Neural cell (in vitro differentiated cells): ENCODE results near the gene TMED9. TPM values are rescaled to one million over a fixed set of nuclear protein-coding genes. Genes with fewer than 3 reads are reported as not detected.

Experiments used
- H2AFZ ChIP-seq: fragments of 200-600, 300-800 bp; sonication (generic), shearing (Covaris generic); 2 replicates; pipeline ENCODE4 v1.6.0; 2014; ENCODE audit warnings: low read depth, mild to moderate bottlenecking, antibody characterized with exemption, low read length, moderate library complexity
- H3F3A ChIP-seq: fragments of 200-600 bp; shearing (Covaris generic); 2 replicates; pipeline ENCODE4 v1.6.1; 2016; ENCODE audit warnings: mild to moderate bottlenecking, moderate library complexity, mixed read lengths, antibody characterized with exemption, low read length; ENCODE audit not compliant: insufficient read depth, poor library complexity, severe bottlenecking
- H3K27ac ChIP-seq: fragments of 200-600, 300-800 bp; sonication (generic), shearing (Covaris generic); 2 replicates; pipeline ENCODE4 v1.5.1; 2014; ENCODE audit warnings: mild to moderate bottlenecking, low read length, moderate library complexity
- H3K27me3 ChIP-seq: fragments of 300-800, 200-600 bp; sonication (generic), shearing (Covaris generic); 2 replicates; pipeline ENCODE4 v1.6.0; 2014; ENCODE audit warnings: mild to moderate bottlenecking, low read depth, low read length, moderate library complexity; ENCODE audit not compliant: insufficient read depth
- H3K36me3 ChIP-seq: fragments of 300-800, 200-600 bp; sonication (generic), shearing (Covaris generic); 2 replicates; pipeline ENCODE4 v1.5.1; 2014; ENCODE audit warnings: mild to moderate bottlenecking, antibody characterized with exemption, low read length, moderate library complexity; ENCODE audit not compliant: insufficient read depth
- H3K4me2 ChIP-seq: fragments of 300-800, 200-600 bp; sonication (generic), shearing (Covaris generic); 2 replicates; pipeline ENCODE4 v1.6.0; 2014; ENCODE audit warnings: mild to moderate bottlenecking, low read length
- H3K4me3 ChIP-seq: fragments of 300-800, 200-600 bp; sonication (generic), shearing (Covaris generic); 2 replicates; pipeline ENCODE4 v1.5.1; 2014; ENCODE audit warnings: mild to moderate bottlenecking, low read length, moderate library complexity
- H3K79me2 ChIP-seq: fragments of 200-600 bp; shearing (Covaris generic); replicated peaks from 2 replicates; pipeline ENCODE4 v1.6.0; 2014; ENCODE audit warnings: mild to moderate bottlenecking, low read length, moderate library complexity; ENCODE audit not compliant: insufficient read depth
- H3K9ac ChIP-seq: fragments of 300-800, 200-600 bp; sonication (generic), shearing (Covaris generic); 2 replicates; pipeline ENCODE4 v1.6.1; 2016; ENCODE audit warnings: mild to moderate bottlenecking, low read length, mixed read lengths
- H3K9me2 ChIP-seq: fragments of 200-600 bp; shearing (Covaris generic); 2 replicates; pipeline ENCODE4 v1.6.1; 2016; ENCODE audit warnings: mild to moderate bottlenecking, low read length, mixed read lengths; ENCODE audit not compliant: insufficient read depth
- H3K9me3 ChIP-seq: fragments of 200-600, 300-800 bp; sonication (generic), shearing (Covaris generic); 2 replicates; pipeline ENCODE4 v1.6.1; 2016; ENCODE audit warnings: mild to moderate bottlenecking, mixed run types, low read length, moderate library complexity, mixed read lengths
- H4K20me1 ChIP-seq: fragments of 200-600 bp; shearing (Covaris generic); 2 replicates; pipeline ENCODE4 v1.6.1; 2016; ENCODE audit warnings: mild to moderate bottlenecking, mixed run types; ENCODE audit not compliant: insufficient read depth
- CTCF ChIP-seq: fragments of 450-650 bp; IDR thresholded peaks from 2 replicates; pipeline ENCODE4 v1.5.1; 2014; ENCODE audit warnings: antibody characterized with exemption, mild to moderate bottlenecking, moderate library complexity; ENCODE audit not compliant: poor library complexity, severe bottlenecking
- EP300 ChIP-seq: fragments of 450-650 bp; conservative IDR thresholded peaks from 2 replicates; pipeline ENCODE4 v1.6.1; 2014; ENCODE audit warnings: antibody characterized with exemption, mild to moderate bottlenecking, moderate library complexity; ENCODE audit not compliant: poor library complexity, severe bottlenecking
- EZH2 ChIP-seq: fragments of 200-600, 300-800 bp; shearing (Covaris generic), sonication (generic); IDR thresholded peaks from 2 replicates; pipeline ENCODE4 v1.6.1; 2014; ENCODE audit warnings: antibody characterized with exemption, low read length, borderline replicate concordance, mild to moderate bottlenecking; ENCODE audit not compliant: insufficient read depth, poor library complexity, severe bottlenecking
- MXI1 ChIP-seq: fragments of 450-650 bp; conservative IDR thresholded peaks from 2 replicates; pipeline ENCODE4 v1.6.1; 2014; ENCODE audit warnings: antibody characterized with exemption, mild to moderate bottlenecking; ENCODE audit not compliant: poor library complexity, severe bottlenecking
- POLR2AphosphoS5 ChIP-seq: IDR thresholded peaks from 2 replicates; pipeline ENCODE4 v1.6.1; 2012
- SMC3 ChIP-seq: fragments of 450-650 bp; conservative IDR thresholded peaks from 2 replicates; pipeline ENCODE4 v1.6.1; 2014; ENCODE audit warnings: antibody characterized with exemption, mild to moderate bottlenecking, moderate library complexity; ENCODE audit not compliant: poor library complexity
- TAF1 ChIP-seq: IDR thresholded peaks from 2 replicates; pipeline ENCODE4 v1.6.1; 2012; ENCODE audit warnings: low read depth
- polyA plus RNA-seq: library from polyadenylated mRNA; depleted of rRNA; stranded (reverse); fragments of >200 nt; gene quantifications from 2 replicates; pipeline ENCODE4 v1.2.3, GENCODE V29; 2014
- TF ChIP-seq, protein P1 (sequence below): IDR thresholded peaks from 2 replicates; pipeline ENCODE4 v1.6.1; 2012; ENCODE audit warnings: borderline replicate concordance

Gene TMED9
- polyA plus RNA-seq, 1 donor from 2014 or later, result 59.1 TPM

DNA sequence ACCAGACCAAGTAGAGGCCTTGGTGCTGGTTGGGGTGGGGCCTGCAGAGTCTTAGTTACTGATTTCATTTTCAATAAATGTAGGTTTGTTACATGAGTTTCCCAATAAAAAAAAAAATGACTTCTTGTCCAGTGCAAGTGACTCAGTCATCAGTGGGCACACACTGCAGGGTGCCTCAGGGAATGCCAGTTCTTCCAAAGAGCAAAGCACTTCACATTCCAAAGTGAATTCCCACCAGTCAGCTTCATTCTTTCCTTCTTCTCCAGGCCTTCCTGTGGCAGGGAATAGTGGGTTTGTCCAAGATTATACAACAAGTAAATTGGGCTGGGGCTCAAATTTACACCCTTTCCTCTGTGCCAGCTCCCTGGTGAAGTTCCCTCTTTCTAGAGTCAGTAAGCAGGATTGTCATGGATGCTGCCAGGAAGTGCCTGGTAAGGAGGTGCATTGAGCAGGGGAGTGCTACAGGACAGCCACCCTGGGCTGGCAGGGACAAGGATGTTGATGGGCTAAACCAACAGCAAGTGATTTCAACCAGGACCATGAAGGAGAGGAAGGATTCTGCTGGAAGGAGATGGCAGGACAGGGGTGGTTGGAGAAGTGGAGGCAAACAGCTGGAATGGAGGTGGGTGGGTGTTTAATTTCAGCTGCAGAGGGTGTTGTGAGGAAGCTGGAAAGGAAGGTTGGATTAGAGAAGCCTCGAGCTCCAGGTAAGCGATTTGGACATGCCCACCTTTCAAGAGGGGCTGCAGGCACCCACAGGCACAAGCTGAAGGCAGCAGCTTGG lies 4.2 kb downstream of the TMED9 start (continued):
- TF ChIP-seq TAF1, result no peak
- no peak for TF ChIP-seq SMC3
- no peak for TF ChIP-seq MXI1

DNA sequence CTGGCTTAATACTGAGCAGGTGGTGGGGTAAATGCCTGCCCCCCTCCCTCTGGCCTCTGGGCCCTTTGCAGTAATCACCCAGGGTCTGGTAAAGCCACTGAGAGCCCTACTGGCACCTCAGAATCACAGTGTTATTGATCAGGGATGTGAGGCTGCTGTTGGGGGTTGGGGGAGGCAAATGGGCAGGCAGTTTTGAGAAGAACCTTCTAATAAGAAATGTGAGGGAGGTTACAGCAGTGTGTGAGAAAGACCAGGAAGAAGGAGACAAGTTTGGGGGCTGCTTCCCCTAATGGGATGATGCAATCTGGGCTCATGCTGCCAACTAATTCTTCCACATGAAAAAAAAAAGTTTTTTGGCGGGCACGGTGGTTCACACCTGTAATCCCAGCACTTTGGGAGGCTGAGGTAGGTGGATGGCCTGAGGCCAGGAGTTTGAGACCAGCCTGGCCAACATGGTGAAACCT lies 4.8 kb downstream of the TMED9 start:
- H2AFZ ChIP-seq, result no peak overlapping the region
- H3K9me3 ChIP-seq, result no peaks in the 10 kb centered on the region
- H3K27ac ChIP-seq, result no peak overlapping the region
- H3K4me3 ChIP-seq, result no peak overlapping the region
- H3K27me3 ChIP-seq, result no peaks in the 10 kb centered on the region
- TF ChIP-seq MXI1 (no peak), EZH2 (no peak), EP300 (no peak), CTCF (no peak), SMC3 (no peak)
- TF ChIP-seq, protein P1, sequence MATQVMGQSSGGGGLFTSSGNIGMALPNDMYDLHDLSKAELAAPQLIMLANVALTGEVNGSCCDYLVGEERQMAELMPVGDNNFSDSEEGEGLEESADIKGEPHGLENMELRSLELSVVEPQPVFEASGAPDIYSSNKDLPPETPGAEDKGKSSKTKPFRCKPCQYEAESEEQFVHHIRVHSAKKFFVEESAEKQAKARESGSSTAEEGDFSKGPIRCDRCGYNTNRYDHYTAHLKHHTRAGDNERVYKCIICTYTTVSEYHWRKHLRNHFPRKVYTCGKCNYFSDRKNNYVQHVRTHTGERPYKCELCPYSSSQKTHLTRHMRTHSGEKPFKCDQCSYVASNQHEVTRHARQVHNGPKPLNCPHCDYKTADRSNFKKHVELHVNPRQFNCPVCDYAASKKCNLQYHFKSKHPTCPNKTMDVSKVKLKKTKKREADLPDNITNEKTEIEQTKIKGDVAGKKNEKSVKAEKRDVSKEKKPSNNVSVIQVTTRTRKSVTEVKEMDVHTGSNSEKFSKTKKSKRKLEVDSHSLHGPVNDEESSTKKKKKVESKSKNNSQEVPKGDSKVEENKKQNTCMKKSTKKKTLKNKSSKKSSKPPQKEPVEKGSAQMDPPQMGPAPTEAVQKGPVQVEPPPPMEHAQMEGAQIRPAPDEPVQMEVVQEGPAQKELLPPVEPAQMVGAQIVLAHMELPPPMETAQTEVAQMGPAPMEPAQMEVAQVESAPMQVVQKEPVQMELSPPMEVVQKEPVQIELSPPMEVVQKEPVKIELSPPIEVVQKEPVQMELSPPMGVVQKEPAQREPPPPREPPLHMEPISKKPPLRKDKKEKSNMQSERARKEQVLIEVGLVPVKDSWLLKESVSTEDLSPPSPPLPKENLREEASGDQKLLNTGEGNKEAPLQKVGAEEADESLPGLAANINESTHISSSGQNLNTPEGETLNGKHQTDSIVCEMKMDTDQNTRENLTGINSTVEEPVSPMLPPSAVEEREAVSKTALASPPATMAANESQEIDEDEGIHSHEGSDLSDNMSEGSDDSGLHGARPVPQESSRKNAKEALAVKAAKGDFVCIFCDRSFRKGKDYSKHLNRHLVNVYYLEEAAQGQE, result no peak
- no peaks in the 10 kb centered on the region for H3K9me2 ChIP-seq
- peaks cover 8% of the 10 kb centered on the region for H3K36me3 ChIP-seq
- no peak overlapping the region for H3K9ac ChIP-seq
- H3K4me2 ChIP-seq, result no peak overlapping the region
- H3K79me2 ChIP-seq, result peaks cover 18% of the 10 kb centered on the region
- H4K20me1 ChIP-seq, result no peaks in the 10 kb centered on the region
- H3F3A ChIP-seq, result no peaks in the 10 kb centered on the region

GRCh38 chr5:177598477-177598876 lies 6.5 kb downstream of the TMED9 start:
- peaks cover 8% of the 10 kb centered on the region for H3K36me3 ChIP-seq
- no peaks in the 10 kb centered on the region for H4K20me1 ChIP-seq
- H3F3A ChIP-seq, result no peaks in the 10 kb centered on the region
- no peak overlapping the region for H2AFZ ChIP-seq
- no peaks in the 10 kb centered on the region for H3K27me3 ChIP-seq
- no peak overlapping the region for H3K9ac ChIP-seq
- no peak overlapping the region for H3K4me3 ChIP-seq
- no peak overlapping the region for H3K4me2 ChIP-seq
- H3K27ac ChIP-seq, result no peak overlapping the region
- H3K9me2 ChIP-seq, result no peaks in the 10 kb centered on the region
- H3K79me2 ChIP-seq, result peaks cover 7% of the 10 kb centered on the region
- no peaks in the 10 kb centered on the region for H3K9me3 ChIP-seq
- TF ChIP-seq EP300 (no peak), SMC3 (no peak), POLR2AphosphoS5 (no peak)
